Stimulated activated CD8-positive, alpha-beta memory T cell treated with anti-CD3 and anti-CD28 coated beads, Interleukin-7, amount 100 ng/mL, for 1 hour (primary cell): ENCODE data around the gene LEUTX.
"Not testable (repeated sequence)": the region's sequence is repeated elsewhere in the genome, so short reads cannot be mapped to it uniquely, and the experiment has no call there.

Experiments used
- DNase-seq, 2 donors: peaks; one replicate each; pipeline ENCODE4 v3.0.0-alpha.2; 2020; ENCODE audit warnings: low read depth in 2 of 2

LEUTX gene

DNA sequence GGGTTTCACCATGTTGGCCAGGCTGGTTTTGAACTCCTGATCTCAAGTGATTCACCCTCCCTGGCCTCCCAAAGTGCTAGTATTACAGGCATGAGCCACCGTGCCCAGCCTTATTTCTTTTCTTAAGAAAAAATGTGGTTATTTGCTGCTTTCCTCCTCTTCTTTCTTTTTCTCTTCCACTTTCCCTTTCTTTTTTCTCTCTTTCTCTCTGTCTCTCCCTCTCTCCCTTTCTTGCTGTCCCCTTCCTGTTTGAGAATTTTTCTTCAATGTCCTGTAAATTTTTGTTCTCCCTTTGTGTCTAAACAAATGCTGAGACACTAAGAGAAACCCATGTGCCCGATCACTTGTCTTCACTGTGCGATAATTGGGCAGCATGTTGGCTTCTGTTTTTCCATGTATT is 2.2 kb downstream of the LEUTX start:
- no peak for DNase-seq

- no peak for DNase-seq
Observed at GRCh38 chr19:39788244-39788643, 9.6 kb downstream of the LEUTX start.

DNA sequence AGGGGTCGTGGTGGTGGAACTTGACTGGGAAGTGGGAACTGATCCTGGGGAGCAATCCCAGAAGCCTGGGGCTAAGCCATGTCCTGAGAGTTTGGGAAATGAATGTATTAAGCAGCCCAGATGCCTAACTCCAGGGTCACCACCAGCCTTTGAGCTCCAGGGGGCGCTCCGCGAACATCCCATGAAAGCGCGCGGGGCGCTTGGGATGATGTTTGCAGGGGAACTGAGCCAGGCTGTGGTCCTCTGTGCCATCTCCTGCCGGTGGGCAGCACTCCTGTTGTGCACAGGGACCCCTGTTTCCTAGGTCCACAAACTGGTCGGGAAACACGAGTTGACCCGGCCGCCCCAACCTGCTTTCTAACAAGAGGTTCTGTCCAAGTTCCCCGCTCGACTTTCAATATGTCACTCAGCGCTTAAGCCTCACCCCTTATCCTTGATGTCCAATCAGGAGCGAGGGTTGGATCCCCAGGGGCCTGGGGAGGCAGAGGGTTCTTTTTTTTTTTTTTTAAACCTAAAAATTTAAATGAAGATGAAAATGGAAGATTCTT is 14.4 kb downstream of the LEUTX start:
- DNase-seq: peak; percentile 52 to 60

GRCh38 chr19:39795001-39795400 is 16.3 kb downstream of the LEUTX start:
- DNase-seq: no peak

DNA sequence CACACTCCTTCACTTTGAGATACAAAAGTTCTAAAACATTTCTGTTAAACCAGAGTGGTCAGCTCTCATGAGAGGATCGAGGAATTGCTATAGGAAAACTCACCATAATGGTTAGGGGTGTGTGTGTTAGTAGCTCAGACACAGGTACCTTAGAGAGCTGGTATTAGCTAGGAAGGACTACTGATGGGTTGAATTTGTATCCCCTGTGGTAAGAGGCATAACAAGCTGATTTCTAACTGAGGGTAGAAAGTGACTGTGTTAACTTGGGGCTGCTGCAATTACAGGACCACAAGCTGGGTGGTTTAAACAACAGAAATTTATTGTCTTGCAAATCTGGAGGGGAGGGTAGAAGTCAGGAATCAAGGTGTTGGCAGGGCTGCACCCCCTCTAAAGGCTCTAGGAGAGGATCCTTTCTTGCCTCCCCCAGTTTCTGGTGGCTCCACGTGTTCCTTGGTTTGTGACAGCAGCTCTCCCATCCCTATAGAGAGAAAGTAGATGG is 17.4 kb downstream of the LEUTX start:
- DNase-seq: no peak

GRCh38 chr19:39797083-39797482 is 18.4 kb downstream of the LEUTX start:
- no peak for DNase-seq

- DNase-seq: no peak
Observed at GRCh38 chr19:39802958-39803357, 24.3 kb downstream of the LEUTX start.

DNA sequence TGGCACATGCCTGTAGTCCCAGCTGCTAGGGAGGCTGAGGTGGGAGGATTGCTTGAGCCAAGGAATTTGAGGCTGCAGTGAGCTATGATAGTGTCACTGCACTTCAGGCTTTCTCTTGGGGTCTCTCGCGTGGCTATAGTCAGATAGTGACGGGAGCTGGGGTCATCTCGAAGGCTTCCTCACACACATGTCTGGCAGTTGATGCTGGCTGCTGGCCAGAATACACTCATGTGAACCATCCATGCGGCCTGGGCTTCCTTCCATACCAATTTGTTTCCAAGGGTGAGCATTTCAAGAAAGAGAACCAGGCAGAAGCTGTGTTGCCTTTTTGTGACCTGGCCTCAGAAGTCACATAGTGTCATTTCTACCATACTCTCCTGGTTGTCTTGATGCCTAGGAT is 26.4 kb downstream of the LEUTX start:
- DNase-seq: no peak

GRCh38 chr19:39807846-39808364 is 29.3 kb downstream of the LEUTX start:
- DNase-seq: no peak

GRCh38 chr19:39808688-39809087 is 30.0 kb downstream of the LEUTX start:
- not testable (repeated sequence) for DNase-seq

DNA sequence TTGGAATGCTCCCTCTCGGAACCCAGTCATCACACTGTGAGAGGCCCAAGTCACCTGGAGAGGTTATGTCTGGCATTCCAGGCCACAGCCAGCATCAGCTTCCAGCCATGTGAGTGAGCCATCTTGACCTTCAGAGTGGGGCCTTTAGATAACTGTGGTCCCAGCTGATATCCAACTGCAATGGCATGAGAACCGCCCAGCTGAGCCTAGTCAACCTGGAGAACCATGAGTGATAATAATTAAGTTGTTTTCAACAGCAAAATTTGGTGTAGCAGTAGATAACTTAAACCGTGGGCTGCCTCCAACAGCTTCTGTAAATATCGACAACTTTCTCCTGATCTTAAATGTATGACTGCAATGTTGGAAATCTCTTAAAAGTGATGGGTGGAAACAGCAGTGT is 30.7 kb downstream of the LEUTX start:
- no peak for DNase-seq

DNA sequence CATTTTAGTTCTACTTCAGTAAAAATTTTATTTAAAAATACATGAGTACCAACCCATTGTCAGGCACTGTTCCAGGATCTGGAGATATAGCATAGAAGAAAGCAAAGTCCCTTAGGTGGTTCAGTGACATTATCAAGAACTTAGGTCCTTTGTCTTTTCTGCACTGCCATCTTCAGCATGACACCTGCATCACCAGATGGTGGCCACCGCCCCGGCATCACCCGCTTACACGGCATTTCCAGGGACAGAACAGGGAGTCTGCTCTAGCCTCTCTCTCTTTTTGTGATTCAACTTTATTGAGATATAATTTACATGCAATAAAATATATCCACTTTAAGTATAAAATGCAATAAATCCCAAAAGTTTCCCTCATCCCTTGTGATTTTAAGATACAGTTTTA is 31.8 kb downstream of the LEUTX start:
- no peak for DNase-seq

- no peak for DNase-seq
Observed at GRCh38 chr19:39811064-39811463, 32.4 kb downstream of the LEUTX start.

- DNase-seq: no peak
Observed at GRCh38 chr19:39813264-39813993, 34.8 kb downstream of the LEUTX start.

- not testable (repeated sequence) for DNase-seq
Observed at GRCh38 chr19:39814111-39814510, 35.5 kb downstream of the LEUTX start.

DNA sequence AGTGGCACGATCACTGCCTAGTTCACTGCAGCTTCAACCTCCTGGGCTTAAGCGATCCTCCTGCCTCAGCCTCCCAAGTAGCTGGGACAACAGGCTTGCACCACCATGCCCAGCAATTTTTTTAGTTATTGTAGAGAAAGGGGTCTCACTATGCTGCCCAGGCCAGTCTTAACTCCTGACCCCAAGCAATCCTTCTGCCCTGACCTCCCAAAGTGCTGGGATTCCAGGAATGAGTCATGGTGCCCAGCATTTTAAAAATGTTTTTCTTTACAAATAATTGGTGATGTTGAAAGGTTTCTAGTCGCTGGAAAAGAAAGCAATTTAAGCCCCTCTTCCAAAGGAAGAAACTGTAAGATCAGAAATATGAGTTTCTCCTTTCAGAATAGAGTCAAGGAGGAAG is 35.9 kb downstream of the LEUTX start:
- DNase-seq: no peak

- no peak for DNase-seq
Observed at GRCh38 chr19:39816287-39817048, 37.8 kb downstream of the LEUTX start.

GRCh38 chr19:39817888-39818561 is 39.4 kb downstream of the LEUTX start:
- DNase-seq: no peak

DNA sequence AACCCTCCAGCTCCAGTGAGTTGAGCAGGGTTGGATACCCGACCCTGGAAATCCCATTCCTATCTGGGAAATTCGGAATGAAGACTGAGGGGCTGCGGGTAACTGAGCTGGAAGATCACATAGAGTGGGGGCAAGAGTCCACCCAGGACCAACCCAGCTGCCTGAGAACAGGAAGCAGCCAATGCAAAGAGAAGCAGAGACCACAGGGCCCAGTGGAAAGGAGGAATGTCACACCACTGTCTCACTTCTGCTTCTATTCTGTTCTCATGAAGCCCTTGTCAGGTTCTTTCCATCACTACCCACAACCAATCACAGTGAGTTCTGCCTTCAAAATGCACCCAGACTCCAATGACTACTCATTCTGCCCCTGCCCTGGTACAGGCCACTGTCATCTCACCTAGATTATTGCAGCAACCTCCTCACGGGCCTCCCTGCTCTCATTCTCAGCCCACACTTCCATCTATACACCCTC is 40.0 kb downstream of the LEUTX start:
- DNase-seq: no peak

- DNase-seq: no peak
Observed at GRCh38 chr19:39819786-39820185, 41.1 kb downstream of the LEUTX start.

- DNase-seq: no peak
Observed at GRCh38 chr19:39820696-39821095, 42.0 kb downstream of the LEUTX start.

GRCh38 chr19:39823686-39824085 is 45.0 kb downstream of the LEUTX start:
- no peak for DNase-seq
